Sciatic nerve (tissue), 2 donors: ENCODE measurements around the gene TMEM26. TPM values are rescaled to one million over a fixed set of nuclear protein-coding genes. Genes with fewer than 3 reads are reported as not detected.

Source experiments
- ATAC-seq: fragments of 200-7000 bp; cut with Tn5 transposase; one replicate; pipeline ENCODE4 v1.9.1; 2020; ENCODE audit warnings: mild to moderate bottlenecking, moderate library complexity
- DNase-seq: peaks from one replicate; pipeline ENCODE4 v3.0.0-alpha.2; 2020; ENCODE audit warnings: low spot score
- intact Hi-C: fragments of 100-400 bp; cut with DNase I; formaldehyde crosslinking; loops from one replicate; pipeline ENCODE4 v1.14.2; 2022
- total RNA-seq: library from RNA; stranded (reverse); fragmentation: NEBNext Ultra II Directional; extraction: Animal tissue kit (Norgen Biotek cat#: 25700); gene quantifications from one replicate; pipeline ENCODE4 v1.2.1, GENCODE V29; 2021
- donor health status: DM: no; HTN: no; CAD: no.
- donor health status: DM: no; HTN: no; CAD: no.

TMEM26 gene
- total RNA-seq, 1 donor from 2014 or later, result 0.53 TPM

DNA sequence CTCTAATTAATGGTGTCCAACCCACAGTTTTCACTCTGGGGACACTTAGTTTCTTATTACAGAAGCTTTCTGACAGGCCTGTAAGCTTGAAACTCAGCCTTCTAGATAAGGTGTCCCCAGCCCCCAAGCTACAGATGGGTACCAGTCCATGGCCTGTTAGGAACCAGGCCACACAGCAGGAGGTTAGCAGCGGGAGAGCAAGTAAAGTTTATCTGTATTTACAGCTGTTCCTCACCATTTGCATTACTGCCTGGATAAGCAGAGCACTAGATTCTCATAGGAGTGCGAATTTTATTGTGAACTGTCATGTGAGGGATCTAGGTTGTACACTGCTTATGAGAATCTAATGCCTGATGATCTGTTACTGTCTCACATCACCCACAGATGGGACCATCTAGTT, 93.7 kb downstream of the TMEM26 start:
- intact Hi-C loops, result no loop called here
- no peak for ATAC-seq
- DNase-seq, result no peak

- intact Hi-C loops, result no loop called here
- no peak for DNase-seq
- ATAC-seq, result no peak
Observed at GRCh38 chr10:61357687-61358086, 95.5 kb downstream of the TMEM26 start.

Other genes starting within 250 kb of the TMEM26 start
- gene CABCOCO1, start 209.5 kb upstream of the TMEM26 start, total RNA-seq, result not detected